Measurements from ENCODE around the gene OSTC. TPM values are rescaled to one million over a fixed set of nuclear protein-coding genes. Genes with fewer than 3 reads are reported as not detected.

OSTC gene
- total and polyA plus RNA-seq, 9 donors = 52.0 to 110 (median 74.0) TPM

DNA sequence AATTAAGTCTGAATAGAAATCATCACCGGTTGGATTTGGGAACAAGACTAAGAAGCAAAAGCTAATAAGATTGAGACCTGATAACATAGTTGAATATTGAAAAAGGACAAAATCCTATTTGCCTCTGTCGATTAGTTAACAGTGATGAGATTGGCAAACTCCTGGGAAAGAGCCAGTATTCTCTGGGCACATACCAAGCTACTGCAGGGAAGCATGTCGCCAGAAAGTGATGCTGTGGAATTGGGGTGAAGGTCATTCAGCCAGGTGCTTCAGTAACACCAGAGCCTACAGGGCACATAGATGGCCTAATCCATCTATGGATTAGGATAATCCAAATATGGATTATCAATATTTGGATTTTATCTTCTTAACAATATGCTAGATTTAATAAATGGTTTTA, 44.0 kb downstream of the OSTC start:
- Histone ChIP-seq H3K27me3 (no peaks in the 10 kb centered on the region), H3K4me1 (ENCODE audit: insufficient read depth) (no peaks in the 10 kb centered on the region), H3K36me3 (no peaks in the 10 kb centered on the region), H3K9me3 (no peaks in the 10 kb centered on the region), H3K4me3 (no peak overlapping the region), H3K27ac (no peak overlapping the region)
- DNase-seq = no peak
- WGBS, 3 donors = 66 to 76% (median 70%) methylated on average over 3 of the region's 3 CpGs
- no peak for TF ChIP-seq CTCF (IDR thresholded peaks at IDR 0.05)
- intact Hi-C loops (cut with DNase I) = no loop called here

- H3K27ac ChIP-seq = no peak overlapping the region
- no peaks in the 10 kb centered on the region for H3K36me3 ChIP-seq
- no peak for DNase-seq
- H3K27me3 ChIP-seq = no peaks in the 10 kb centered on the region
- H3K9me3 ChIP-seq = no peaks in the 10 kb centered on the region
- no peak for TF ChIP-seq CTCF (IDR thresholded peaks at IDR 0.05)
- no peak for TF ChIP-seq POLR2A (IDR thresholded peaks at IDR 0.05)
- TF ChIP-seq EP300 (IDR thresholded peaks at IDR 0.05) = no peak
- H3K4me1 ChIP-seq (ENCODE audit: insufficient read depth) = no peaks in the 10 kb centered on the region
- intact Hi-C loops (cut with DNase I) = no loop called here
- no peak overlapping the region for H3K4me3 ChIP-seq
- 86 to 96% (median 89%) methylated on average over 1 of the region's 1 CpG for WGBS, 3 donors
Measured at GRCh38 chr4:108695062-108695461, 44.7 kb downstream of the OSTC start.

DNA sequence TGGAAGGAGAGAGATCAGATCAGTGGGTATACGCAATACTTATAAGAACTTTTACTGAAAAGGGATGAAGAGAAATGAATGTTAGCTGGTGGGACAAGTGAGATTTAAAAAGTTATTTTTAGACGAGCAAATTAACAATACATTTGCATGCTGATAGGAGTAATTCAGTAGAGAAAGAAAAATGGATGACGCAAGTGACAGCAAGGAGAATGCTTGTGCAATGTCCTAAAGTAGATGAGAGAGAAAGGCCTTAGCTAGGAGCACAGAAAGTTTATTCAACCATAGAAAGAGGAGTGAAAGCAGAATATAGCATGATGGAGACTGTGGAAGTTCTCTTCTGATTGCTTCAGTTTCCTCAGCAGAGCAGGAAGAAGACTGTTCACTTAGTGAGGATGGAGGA, 45.8 kb downstream of the OSTC start:
- Histone ChIP-seq H3K4me1 (ENCODE audit: insufficient read depth) (no peaks in the 10 kb centered on the region), H3K27me3 (no peaks in the 10 kb centered on the region), H3K27ac (no peak overlapping the region), H3K36me3 (no peaks in the 10 kb centered on the region), H3K9me3 (no peaks in the 10 kb centered on the region), H3K4me3 (no peak overlapping the region)
- DNase-seq = no peak
- 88 to 91% (median 90%) methylated on average over 3 of the region's 3 CpGs for WGBS, 3 donors
- intact Hi-C loops (cut with DNase I) = no loop called here
- no peak for TF ChIP-seq POLR2A (IDR thresholded peaks at IDR 0.05)
- TF ChIP-seq EP300 (IDR thresholded peaks at IDR 0.05) = no peak
- no peak for TF ChIP-seq CTCF (IDR thresholded peaks at IDR 0.05)

- intact Hi-C loops (cut with DNase I) = no loop called here
- Histone ChIP-seq H3K9me3 (no peaks in the 10 kb centered on the region), H3K4me3 (no peak overlapping the region), H3K4me1 (ENCODE audit: insufficient read depth) (no peaks in the 10 kb centered on the region), H3K27ac (no peak overlapping the region), H3K36me3 (no peaks in the 10 kb centered on the region), H3K27me3 (no peaks in the 10 kb centered on the region)
- TF ChIP-seq EP300 (IDR thresholded peaks at IDR 0.05) = no peak
- no peak for TF ChIP-seq CTCF (IDR thresholded peaks at IDR 0.05)
- TF ChIP-seq POLR2A (IDR thresholded peaks at IDR 0.05) = no peak
- no peak for DNase-seq
- 27 to 41% (median 37%) methylated on average over 1 of the region's 1 CpG for WGBS, 3 donors
Measured at GRCh38 chr4:108700081-108700757, 49.8 kb downstream of the OSTC start.
